Endothelial cell of umbilical vein (primary cell): ENCODE results near the gene IDI2. TPM values are rescaled to one million over a fixed set of nuclear protein-coding genes. Genes with fewer than 3 reads are reported as not detected.

Experiments used
- BruUV-seq: library from RNA; stranded (reverse); fragments of 400-500 nt; replicated peaks from 2 replicates; lab custom pipeline; 2021; lab: Mats Ljungman, UMichigan
- CTCF ChIA-PET: fragments of 300-600, 350-600 bp; sonication (Branson Sonifier 250); formaldehyde crosslinking; loops from one replicate; lab custom pipeline; 2021; ENCODE audit warnings: antibody characterized with exemption, inconsistent platforms; lab: Charles Lee
- POLR2A ChIA-PET: fragments of 300-600, 350-600 bp; sonication (Branson Sonifier 250); formaldehyde crosslinking; loops from one replicate; lab custom pipeline; 2021; ENCODE audit warnings: antibody characterized with exemption, inconsistent platforms; lab: Charles Lee
- DNase-seq: peaks from one replicate; pipeline ENCODE4 v3.0.0-alpha.2; 2011; ENCODE audit warnings: low read depth, low spot score
- FAIRE-seq: peaks from 2 replicates; lab custom pipeline; 2011; peaks lifted over from hg19 to GRCh38; lab: Jason Lieb, UNC
- H2AFZ ChIP-seq: 2 replicates; pipeline ENCODE4 v1.6.0; 2012; ENCODE audit warnings: low read depth, low read length, control low read depth, inconsistent platforms
- H3K27ac ChIP-seq: 2 replicates; pipeline ENCODE4 v1.5.1; 2011; ENCODE audit warnings: low read depth, mild to moderate bottlenecking, control low read depth, low read length, moderate library complexity; ENCODE audit not compliant: insufficient read depth
- H3K27me3 ChIP-seq, 2 experiments: 2 replicates each; pipeline versions ENCODE4 v1.6.0 to v1.6.1; 2011; ENCODE audit warnings: low read length in 2 of 2, mixed read lengths in 1 of 2; ENCODE audit not compliant: control insufficient read depth in 2 of 2, insufficient read depth in 2 of 2
- H3K36me3 ChIP-seq, 2 experiments: 2 replicates in 1 of 2; 3 replicates in 1 of 2; pipeline ENCODE4 v1.5.1; 2011; ENCODE audit warnings: low read length in 2 of 2, mild to moderate bottlenecking in 1 of 2, moderate library complexity in 1 of 2; ENCODE audit not compliant: control insufficient read depth in 2 of 2, insufficient read depth in 2 of 2; ENCODE audit errors: extremely low read depth in 1 of 2
- H3K4me1 ChIP-seq: 3 replicates; pipeline ENCODE4 v1.5.1; 2011; ENCODE audit warnings: mild to moderate bottlenecking, low read length; ENCODE audit not compliant: control insufficient read depth, insufficient read depth; ENCODE audit errors: extremely low read depth
- H3K4me2 ChIP-seq: 2 replicates; pipeline ENCODE4 v1.6.1; 2011; ENCODE audit warnings: low read length, control low read depth, mixed read lengths; ENCODE audit not compliant: insufficient read depth
- H3K4me3 ChIP-seq, 3 experiments: fragments of 200-600 bp in 1 of 3; sonication (generic), shearing (Covaris generic) in 1 of 3; replicated peaks in 1 of 3; 2 replicates each; pipeline ENCODE4 v1.5.1; 2011 to 2016; ENCODE audit warnings: control low read depth in 3 of 3, low read length in 3 of 3, mild to moderate bottlenecking in 2 of 3, inconsistent platforms in 1 of 3, low read depth in 1 of 3, moderate library complexity in 1 of 3; ENCODE audit not compliant: insufficient read depth in 1 of 3
- H3K79me2 ChIP-seq: 2 replicates; pipeline ENCODE4 v1.6.0; 2012; ENCODE audit warnings: low read length, inconsistent platforms; ENCODE audit not compliant: control insufficient read depth, insufficient read depth
- H3K9ac ChIP-seq: replicated peaks from 2 replicates; pipeline ENCODE3; 2011; ENCODE audit warnings: low read length, control low read depth; ENCODE audit not compliant: insufficient read depth; ENCODE audit errors: extremely low read depth
- H3K9me1 ChIP-seq: replicated peaks from 3 replicates; pipeline ENCODE4 v1.6.0; 2011; ENCODE audit warnings: mild to moderate bottlenecking, low read length; ENCODE audit not compliant: control insufficient read depth, insufficient read depth; ENCODE audit errors: extremely low read depth
- H3K9me3 ChIP-seq: replicated peaks from 2 replicates; pipeline ENCODE4 v1.5.1; 2012; ENCODE audit warnings: low read length, inconsistent platforms; ENCODE audit not compliant: control insufficient read depth, insufficient read depth
- H4K20me1 ChIP-seq: replicated peaks from 2 replicates; pipeline ENCODE3; 2011; ENCODE audit warnings: mild to moderate bottlenecking, low read length; ENCODE audit not compliant: control insufficient read depth, insufficient read depth; ENCODE audit errors: extremely low read depth
- EZH2 ChIP-seq: IDR thresholded peaks from 2 replicates; pipeline ENCODE4 v1.6.1; 2012; ENCODE audit warnings: borderline replicate concordance, low read depth, mild to moderate bottlenecking, moderate library complexity, low read length, inconsistent platforms; ENCODE audit not compliant: severe bottlenecking
- FOS ChIP-seq: IDR thresholded peaks from 2 replicates; pipeline ENCODE4 v1.6.1; 2011; ENCODE audit warnings: mild to moderate bottlenecking, low read length, moderate library complexity, borderline replicate concordance; ENCODE audit not compliant: insufficient read depth
- GATA2 ChIP-seq: IDR thresholded peaks from 2 replicates; pipeline ENCODE4 v1.7.0; 2011; ENCODE audit warnings: low read depth, mild to moderate bottlenecking, moderate library complexity, mixed read lengths, low read length; ENCODE audit not compliant: insufficient read length, insufficient read depth
- JUN ChIP-seq: IDR thresholded peaks from 2 replicates; pipeline ENCODE4 v1.6.1; 2011; ENCODE audit warnings: borderline replicate concordance, low read depth; ENCODE audit not compliant: insufficient read length, insufficient read depth
- MYC ChIP-seq: IDR thresholded peaks from one replicate; pipeline ENCODE4 v1.6.1; 2011; ENCODE audit warnings: mild to moderate bottlenecking, low read depth, low read length
- POLR2A ChIP-seq: IDR thresholded peaks from 2 replicates; pipeline ENCODE4 v1.6.1; 2012; ENCODE audit warnings: low read depth, mild to moderate bottlenecking, control low read depth, low read length
- POLR2AphosphoS5 ChIP-seq: IDR thresholded peaks from 2 replicates; pipeline ENCODE4 v1.6.1; 2012; ENCODE audit warnings: low read depth, mild to moderate bottlenecking, control low read depth, low read length, moderate library complexity; ENCODE audit not compliant: insufficient read depth
- dilution Hi-C: fragments of 300-500 bp; cut with MboI; formaldehyde crosslinking; loops from one replicate; pipeline ENCODE4 v1.15.0; 2019; ENCODE audit warnings: low sequenced_read_pairs; ENCODE audit not compliant: extremely low pct_ligation_motif_present
- intact Hi-C: fragments of 100-400 bp; cut with micrococcal nuclease; formaldehyde crosslinking; loops from one replicate; pipeline ENCODE4 v1.10.0; 2022
- polyA plus RNA-seq, 4 experiments: library from polyadenylated mRNA; depleted of rRNA in 3 of 4; stranded (reverse) in 3 of 4; unstranded in 1 of 4; fragments of >200 nt; gene quantifications; 2 replicates each; pipeline versions ENCODE4 v1.2.1 to v1.2.3, GENCODE V29; 2011 to 2012; ENCODE audit warnings: missing spikeins in 1 of 4
- total RNA-seq: library from RNA; stranded (reverse); gene quantifications from 2 replicates; pipeline ENCODE4 v1.2.3, GENCODE V29; 2021
- TF ChIP-seq, protein P1 (sequence below), 2 donors: IDR thresholded peaks; 1 replicate in 1 of 2; 2 replicates in 1 of 2; pipeline ENCODE4 v1.5.1; 2011; ENCODE audit warnings: low read length in 2 of 2, mild to moderate bottlenecking in 2 of 2, moderate library complexity in 2 of 2, control low read depth in 1 of 2, inconsistent platforms in 1 of 2, low read depth in 1 of 2; ENCODE audit not compliant: insufficient read depth in 1 of 2; ENCODE audit errors: extremely low read depth in 1 of 2
- TF ChIP-seq, protein P2 (sequence below): IDR thresholded peaks from 2 replicates; pipeline ENCODE4 v1.6.1; 2011; ENCODE audit not compliant: insufficient read depth, insufficient read length

Gene IDI2
- total and polyA plus RNA-seq, 2 donors (not counting 3 experiments of a cell fraction or from before 2014, with no cell fraction given) = not detected

DNA sequence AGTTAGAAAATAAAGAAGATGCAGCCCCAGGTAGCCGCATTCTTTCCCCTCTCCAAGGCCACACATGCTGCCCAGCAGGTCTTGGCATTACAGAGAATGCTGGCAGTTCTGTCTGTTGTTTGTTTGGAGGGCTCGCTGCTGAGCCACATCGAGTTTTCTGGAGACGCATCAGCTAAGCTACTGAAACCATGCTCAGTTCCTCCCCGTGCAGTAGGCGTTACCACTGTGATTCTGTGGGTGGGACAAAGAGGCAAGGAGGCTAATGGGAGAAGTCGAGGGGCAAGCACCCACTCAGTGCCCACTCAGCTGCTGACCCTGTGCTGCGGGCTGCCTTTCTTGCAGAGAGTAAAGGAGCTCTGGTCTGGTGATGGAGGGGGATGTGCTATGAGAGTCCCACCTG is 52.9 kb downstream of the IDI2 start:
- CTCF ChIA-PET = no interaction called here
- no peaks in the 10 kb centered on the region for H3K79me2 ChIP-seq

More for the DNA sequence above, 52.9 kb downstream of the IDI2 start:
- Histone ChIP-seq H3K4me3 (no peak overlapping the region), H4K20me1 (no peaks in the 10 kb centered on the region), H3K27ac (no peak overlapping the region), H3K9me1 (no peaks in the 10 kb centered on the region), H3K27me3 (peaks cover 10 to 18% of the 10 kb centered on the region in 2 experiments), H3K9me3 (no peaks in the 10 kb centered on the region), H3K4me1 (no peaks in the 10 kb centered on the region), H3K4me2 (no peak overlapping the region), H3K9ac (no peak overlapping the region), H3K36me3 (no peaks in the 10 kb centered on the region), H2AFZ (no peak overlapping the region)
- POLR2A ChIA-PET = no interaction called here
- TF ChIP-seq POLR2A (no peak), POLR2AphosphoS5 (no peak), JUN (no peak), GATA2 (no peak), EZH2 (no peak), MYC (no peak), FOS (no peak)
- TF ChIP-seq, protein P1, sequence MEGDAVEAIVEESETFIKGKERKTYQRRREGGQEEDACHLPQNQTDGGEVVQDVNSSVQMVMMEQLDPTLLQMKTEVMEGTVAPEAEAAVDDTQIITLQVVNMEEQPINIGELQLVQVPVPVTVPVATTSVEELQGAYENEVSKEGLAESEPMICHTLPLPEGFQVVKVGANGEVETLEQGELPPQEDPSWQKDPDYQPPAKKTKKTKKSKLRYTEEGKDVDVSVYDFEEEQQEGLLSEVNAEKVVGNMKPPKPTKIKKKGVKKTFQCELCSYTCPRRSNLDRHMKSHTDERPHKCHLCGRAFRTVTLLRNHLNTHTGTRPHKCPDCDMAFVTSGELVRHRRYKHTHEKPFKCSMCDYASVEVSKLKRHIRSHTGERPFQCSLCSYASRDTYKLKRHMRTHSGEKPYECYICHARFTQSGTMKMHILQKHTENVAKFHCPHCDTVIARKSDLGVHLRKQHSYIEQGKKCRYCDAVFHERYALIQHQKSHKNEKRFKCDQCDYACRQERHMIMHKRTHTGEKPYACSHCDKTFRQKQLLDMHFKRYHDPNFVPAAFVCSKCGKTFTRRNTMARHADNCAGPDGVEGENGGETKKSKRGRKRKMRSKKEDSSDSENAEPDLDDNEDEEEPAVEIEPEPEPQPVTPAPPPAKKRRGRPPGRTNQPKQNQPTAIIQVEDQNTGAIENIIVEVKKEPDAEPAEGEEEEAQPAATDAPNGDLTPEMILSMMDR (IDR thresholded peaks at IDR 0.05; ENCODE audit: extremely low read depth in 1 of 2, insufficient read depth in 1 of 2, low read depth in 1 of 2, low read length in 2 of 2) = no peak
- TF ChIP-seq, protein P2, sequence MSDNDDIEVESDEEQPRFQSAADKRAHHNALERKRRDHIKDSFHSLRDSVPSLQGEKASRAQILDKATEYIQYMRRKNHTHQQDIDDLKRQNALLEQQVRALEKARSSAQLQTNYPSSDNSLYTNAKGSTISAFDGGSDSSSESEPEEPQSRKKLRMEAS = no peak
- DNase-seq = no peak
- no TSS peak for BruUV-seq
- dilution Hi-C loops (no loop called here), intact Hi-C loops (no loop called here)
- no peak for FAIRE-seq
